ENCODE results near the gene NLK.
"Not testable (repeated sequence)": the region's sequence is repeated elsewhere in the genome, so short reads cannot be mapped to it uniquely, and the experiment has no call there.

The NLK gene

DNA sequence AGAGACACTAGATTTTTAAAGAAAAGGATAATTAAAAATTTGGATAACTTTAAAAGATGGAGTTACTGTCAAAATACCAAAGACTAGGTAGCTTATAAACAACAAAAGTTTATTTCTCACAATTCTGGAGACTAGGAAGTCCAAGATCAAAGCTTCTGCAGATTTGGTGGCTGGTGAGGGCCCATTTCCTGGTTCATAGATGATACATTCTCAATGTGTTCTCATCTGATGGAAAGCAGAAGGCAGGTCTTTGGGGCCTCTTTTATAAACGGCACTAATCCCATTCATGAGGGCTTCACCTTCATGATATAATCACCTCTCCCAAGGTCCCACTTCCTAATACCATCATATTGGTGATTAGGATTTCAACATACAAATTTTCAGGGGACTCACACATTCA is 33.7 kb downstream of the NLK start:
- no peak for DNase-seq

DNA sequence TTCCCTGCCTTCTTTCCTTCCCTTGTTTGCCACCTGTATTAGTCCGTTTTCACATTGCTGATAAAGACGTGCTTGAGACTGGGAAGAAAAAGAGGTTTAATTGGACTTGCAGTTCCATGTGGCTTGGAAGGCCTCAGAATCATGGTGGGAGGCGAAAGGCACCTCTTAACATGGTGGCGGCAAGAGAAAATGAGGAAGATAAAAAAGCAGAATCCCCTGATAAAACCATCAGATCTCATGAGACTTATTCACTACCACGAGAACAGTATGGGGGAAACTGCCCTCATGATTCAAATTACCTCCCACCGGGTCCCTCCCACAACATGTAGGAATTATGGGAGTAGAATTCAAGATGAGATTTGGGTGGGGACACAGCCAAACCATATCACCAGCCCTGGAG is 34.7 kb downstream of the NLK start:
- DNase-seq: not testable (repeated sequence)

DNA sequence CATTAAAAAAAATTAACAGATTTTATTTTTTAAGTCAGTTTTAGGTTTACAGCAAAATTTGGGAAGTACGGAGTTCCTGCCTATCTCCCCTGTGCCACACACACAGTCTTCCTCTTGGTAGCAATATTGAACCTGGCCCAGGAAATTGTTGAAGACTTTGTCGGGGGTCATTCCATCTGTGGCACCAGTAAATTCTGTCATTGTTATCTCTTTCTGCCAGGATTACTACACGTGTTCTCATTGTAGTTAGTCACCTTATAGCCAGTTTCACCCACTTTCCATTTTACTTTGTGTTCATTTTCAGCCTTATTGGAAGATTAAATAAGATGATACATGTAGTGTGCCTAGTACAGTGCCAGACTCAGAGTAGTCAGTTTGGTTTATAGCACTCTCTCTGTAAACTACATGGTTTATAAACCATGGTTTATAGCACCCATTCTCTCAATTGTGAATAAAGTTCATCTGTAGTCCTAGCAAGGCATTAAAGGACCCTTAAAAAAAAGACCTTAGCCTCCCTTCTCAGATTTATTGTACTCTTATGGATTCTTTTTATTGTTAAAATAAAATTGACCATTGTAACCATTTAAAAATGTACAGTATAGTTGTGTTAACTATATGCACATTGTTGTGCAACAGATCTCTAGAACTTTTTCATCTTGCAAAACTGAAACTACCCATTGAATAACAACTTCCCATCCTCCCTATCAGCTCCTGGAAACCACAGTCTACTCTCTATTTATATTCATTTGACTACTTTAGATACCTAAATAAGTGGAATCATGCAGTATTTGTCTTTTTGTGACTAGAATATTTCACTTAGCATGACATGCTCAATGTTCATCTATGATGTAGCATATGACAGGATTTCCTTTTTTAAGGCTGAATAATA is 36.1 kb downstream of the NLK start:
- no peak for DNase-seq

DNA sequence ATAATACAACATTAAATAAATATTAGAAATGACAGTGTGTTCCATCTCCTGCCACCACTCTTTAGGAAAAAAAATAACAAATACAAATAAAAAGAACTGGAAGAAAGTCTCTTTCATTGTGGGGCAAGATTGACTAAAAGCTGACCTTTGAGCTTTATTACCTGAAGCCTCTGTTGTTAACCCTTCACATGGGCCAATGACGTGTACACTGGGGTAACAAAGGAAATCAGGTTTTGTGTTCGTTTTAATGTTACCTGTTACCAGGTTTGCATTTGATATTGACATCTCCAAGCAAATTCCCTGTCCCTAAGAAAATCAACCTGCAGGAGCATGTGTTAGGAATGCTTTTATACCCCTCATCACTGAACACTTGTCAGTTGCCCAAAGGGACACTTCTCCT is 39.0 kb downstream of the NLK start:
- DNase-seq: no peak

DNA sequence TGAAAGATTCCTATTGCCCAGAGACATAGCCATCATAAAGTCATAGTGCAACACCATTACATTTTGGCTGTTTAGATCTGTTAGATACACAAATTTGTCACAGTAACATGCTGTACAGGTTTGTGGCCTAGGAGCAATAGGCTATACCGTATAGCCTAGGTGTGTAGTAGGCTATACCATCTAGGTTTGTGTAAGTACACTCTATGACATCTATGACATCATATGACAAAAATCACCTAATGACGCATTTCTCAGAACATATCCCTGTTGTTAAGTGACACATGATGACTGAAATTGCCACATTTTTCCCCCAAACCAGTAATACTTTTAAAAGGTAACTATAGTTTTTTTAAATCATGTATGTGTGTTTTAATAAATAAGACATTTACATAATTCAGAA is 43.3 kb downstream of the NLK start:
- no peak for DNase-seq

DNA sequence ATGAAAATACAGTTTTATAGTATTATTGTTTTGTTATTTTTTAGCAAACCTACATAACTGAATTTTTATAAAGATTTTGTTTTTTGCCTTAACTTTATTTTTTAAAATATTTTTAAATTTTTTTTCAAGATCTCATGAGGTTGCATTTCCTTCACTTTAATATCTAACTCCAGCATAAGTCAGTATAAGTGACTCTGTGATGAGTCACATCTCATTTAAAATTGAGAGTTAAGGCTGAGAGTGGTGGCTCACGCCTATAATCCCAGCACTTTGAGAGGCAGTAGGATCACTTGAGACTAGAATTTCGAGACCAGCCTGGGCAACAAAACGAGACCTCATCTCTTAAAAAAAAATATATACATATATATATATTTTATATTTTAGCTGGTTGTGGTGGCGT is 44.0 kb downstream of the NLK start:
- no peak for DNase-seq

DNA sequence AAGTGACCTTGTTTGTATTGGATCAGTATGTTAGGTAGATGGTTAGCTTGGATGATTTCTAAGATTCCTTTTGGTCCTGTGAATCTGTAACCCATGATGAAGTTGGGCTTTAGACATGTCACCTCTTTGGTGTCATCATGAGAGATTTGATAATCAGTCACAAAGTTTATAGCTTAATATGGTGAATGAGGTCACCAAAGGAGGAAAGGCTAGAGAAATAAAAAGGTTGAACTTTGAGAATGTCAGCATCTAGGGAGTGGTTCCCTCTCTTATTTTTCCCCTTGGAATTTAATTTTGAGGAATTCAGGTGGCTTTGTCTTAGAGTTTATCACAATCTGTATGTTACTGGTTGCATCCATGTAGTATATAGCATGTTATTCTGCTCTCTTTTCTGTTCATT is 45.3 kb downstream of the NLK start:
- no peak for DNase-seq

DNA sequence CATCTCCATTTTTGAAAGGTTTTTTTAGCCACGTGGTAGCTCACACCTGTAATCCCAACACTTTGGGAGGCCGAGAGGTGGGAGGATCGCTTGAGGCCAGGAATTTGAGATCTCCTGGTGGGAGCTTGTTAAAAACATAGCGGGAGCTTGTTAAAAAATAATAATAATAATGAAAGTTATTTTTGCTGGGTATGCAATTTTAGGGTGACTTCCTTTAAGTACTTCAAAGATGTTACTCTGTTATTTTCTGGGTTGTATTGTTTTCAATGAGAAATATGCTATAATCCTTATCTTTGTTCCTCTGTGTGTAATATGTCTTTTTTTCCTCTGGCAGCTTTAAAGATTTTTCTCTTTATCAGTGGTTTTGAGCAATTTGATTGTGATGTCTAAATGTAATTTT is 48.1 kb downstream of the NLK start:
- DNase-seq: no peak

DNA sequence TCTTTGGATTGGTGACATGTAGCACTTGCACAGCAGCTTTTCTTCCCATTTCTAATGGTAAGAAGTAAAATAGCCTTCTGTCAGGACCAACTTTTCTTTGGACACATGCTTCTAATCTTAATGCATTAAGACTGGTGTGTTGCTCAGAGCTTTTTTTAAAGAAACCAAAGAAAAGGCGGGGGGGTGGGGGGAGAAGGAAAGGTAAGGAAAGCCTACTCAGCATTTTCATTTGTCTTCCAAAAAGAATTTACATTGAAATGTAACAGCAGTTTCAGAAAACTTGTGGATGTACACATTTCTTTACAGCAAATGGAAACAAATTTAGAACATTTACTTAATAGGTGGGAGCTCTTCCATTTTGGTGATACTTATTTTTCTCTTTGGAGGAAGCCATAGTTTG is 49.6 kb downstream of the NLK start:
- DNase-seq: no peak

DNA sequence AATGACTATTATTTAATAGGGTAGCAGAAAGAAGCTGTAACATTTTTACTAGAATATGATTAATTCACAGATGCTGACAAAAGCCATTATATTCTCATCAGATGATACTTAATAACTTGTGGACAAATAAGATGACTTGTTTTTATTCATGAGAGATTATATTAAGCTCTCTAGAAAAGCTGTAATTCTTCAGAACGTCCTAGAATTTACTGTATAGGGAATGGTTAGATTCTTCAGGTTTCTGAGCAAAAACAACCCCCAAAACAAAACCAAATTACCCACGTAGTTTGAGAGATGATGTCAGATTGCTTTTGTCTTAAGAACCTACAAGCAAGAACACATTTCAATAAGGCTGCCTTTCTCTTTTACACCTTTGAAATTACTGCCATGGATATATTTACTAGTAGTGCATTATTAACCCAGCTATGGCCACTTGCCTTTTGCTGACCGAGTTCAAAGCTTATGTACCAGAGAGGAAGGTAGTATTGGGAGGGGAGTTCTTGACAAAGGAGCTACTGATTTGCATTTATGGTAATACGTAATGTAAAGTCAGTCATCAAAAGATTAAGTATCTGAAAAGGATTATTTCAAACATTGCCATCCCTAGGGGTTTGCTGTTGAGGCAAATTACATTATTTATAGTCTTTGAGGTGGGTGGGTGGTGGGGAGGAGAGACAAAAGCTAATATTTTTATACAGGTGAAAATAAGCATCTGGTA is 51.7 kb downstream of the NLK start:
- DNase-seq: no peak

DNA sequence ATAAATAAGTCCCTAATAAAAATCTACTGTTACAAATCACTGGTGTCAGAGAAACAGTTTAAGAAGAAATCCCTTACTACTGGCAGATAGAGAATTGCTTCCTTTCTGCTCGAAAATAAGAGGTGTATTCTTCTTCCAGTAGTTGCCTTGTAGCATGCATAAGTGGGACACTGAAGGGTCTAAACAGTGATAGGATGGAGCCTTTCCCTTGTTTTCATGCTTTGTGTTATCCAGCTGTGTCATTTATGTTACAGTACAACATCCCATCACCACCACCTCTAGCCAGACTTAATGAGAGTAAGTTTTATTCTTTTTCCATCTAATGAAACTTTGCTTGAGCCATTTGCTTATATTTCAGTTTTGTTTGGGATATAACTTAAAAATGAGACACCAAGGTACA is 54.3 kb downstream of the NLK start:
- DNase-seq: no peak

DNA sequence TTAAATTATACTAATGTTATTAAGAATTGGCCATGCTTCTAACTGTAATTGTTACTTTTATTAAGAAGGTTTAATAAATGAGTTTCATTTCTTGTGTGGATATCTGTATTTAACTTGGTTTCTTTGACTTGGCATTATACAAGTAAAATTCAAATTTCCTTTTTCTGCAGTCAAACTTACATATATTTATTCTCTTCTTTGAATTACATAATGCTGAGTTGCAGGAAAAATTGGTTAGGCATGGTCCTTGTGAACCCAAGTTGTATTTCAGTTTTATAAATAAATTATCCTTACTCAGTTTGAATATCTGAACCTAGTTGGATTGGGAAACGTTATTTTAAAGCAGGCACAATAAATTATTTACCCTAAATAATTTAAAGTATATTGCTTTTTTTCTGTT is 54.8 kb downstream of the NLK start:
- DNase-seq: no peak

DNA sequence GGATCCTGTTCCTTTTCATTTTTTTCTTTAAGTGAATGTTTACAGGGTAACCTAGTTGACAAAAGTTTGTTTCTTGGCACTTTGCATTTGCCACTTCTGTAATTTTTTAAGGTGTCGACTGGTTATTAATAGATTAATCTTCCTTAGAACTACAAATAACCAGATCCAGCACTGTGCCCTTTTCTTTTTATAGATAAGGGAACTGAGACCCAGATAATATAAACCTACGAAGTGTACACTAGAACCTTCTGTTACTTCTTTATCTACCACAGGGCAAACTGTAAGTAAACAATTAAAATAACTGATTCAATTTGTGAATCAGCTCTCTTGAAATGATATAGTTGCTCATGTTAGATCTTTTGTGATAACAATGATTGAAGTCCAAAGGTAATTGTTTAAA is 55.4 kb downstream of the NLK start:
- DNase-seq: no peak

DNA sequence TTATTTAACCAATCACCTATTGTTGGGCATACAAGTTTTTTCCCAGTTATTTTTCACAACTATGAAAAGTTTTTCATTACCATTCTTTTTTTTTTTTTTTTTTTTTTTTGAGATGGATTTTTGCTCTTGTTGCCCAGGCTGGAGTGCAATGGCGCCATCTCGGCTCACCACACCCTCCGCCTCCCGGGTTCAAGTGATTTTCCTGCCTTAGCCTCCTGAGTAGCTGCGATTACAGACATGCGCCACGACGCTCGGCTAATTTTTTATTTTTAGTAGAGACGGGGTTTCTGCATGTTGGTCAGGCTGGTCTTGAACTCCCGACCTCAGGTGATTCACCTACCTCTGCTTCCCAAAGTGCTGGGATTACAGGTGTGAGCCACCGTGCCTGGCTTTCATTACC is 56.1 kb downstream of the NLK start:
- DNase-seq: not testable (repeated sequence)

DNA sequence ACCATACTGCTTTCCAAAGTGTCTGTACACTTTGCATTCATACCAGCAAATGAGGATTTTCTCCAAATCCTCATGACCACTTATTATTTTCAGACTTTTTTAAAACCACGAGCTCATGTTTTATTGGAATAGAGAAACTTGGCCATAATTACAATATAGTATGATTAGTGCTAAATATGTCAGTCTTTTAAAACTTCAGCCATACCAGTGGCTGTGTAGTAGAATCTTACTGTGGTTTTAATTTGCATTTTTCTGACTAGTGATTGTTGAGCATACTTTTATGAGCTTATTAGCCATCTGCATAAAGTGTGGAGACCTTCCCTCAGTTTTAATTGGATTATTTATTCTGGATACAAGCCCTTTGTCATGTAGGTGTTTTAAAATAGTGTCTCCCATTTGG is 57.8 kb downstream of the NLK start:
- DNase-seq: no peak

DNA sequence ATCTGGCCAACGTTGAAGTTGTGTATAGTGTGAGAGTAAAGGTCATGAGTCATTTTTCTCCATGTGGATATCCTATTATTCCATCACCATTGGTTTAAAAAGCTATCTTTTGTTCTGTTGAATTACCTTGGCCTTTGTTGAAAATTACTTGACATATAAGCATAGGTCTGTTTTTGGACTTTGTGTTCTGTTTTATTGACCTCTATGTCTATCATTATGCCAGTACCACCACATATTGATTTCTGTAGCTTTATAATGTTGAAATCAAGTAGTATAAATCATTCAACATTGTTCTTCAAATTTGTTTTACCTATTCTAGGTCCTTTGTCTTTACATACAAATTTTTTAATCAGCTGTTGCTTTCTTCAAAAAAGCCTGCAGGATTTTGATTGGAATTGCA is 58.5 kb downstream of the NLK start:
- no peak for DNase-seq

DNA sequence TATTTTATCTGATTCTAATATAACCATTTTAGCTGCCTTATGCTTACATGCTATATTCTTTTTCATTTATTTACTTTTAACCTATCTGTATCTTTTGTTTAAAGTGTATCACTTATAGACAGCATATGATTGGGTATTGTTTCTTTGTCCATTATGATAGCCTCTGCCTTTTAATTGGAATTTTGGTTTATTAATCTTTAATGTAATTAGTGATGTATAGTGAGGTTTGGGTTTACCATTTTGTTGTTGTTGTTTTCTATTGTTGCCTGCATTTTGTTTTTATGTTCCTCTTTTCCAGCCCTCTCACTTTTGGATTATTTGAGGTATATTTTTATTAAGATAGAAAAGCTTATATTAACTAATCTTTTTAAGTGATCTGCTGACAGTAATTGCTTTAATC is 59.4 kb downstream of the NLK start:
- DNase-seq: no peak

DNA sequence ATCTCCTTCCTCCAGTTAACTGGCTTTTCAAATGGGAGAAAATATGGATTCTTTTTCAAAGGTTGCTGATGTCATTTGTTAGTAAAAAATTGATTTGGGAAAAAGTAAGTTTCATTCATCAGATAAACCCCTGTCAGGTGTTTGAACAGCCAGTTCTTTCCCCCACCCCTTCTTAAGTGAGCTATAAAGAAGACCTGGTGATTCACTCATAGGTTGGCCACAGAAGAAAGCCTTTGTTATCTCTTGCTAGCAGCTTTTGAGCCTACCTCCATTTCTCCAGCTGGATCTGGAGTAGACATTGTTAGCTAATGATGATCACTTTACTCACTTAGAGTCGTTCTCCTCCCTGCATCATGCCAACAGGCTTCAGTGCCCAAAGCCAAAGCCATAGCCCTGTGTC is 63.0 kb downstream of the NLK start:
- DNase-seq: no peak

DNA sequence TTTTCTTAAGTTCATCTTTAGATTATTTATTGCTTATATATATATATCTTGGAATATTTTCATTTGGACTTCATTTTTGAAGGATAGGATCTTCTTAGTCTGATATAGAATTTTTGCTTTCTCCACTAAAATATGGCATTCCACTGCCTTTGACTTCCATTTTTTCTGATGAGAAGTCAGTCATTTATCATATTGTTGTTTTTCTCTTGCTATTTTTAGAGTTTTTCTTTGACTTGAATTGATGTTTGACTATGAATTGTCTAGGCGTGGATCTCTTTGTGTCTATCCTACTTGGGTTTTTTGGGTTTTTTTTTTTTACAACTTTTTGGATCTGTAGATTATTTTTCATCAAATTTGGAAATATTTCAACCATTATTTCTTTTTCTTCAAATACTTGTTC is 67.7 kb downstream of the NLK start:
- no peak for DNase-seq

DNA sequence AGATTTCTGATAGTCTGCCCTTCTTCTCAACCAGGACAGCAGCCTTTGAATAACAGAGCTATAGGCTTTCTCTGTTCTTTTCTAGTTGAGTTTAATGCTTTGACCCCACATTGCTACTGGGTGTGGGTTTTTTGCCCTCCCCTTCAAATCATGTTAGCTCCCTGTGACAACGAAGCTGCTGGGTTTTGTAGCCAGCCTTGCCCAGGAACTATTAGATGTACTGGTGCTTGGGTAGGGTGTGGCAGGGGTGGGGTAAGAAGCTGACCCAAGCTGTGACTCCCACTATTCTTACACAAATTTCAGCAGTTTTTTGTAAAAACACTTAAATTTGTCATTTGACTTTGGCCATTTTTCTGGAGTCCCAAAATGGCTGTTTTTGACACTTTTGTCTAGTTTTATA is 69.7 kb downstream of the NLK start:
- no peak for DNase-seq

DNA sequence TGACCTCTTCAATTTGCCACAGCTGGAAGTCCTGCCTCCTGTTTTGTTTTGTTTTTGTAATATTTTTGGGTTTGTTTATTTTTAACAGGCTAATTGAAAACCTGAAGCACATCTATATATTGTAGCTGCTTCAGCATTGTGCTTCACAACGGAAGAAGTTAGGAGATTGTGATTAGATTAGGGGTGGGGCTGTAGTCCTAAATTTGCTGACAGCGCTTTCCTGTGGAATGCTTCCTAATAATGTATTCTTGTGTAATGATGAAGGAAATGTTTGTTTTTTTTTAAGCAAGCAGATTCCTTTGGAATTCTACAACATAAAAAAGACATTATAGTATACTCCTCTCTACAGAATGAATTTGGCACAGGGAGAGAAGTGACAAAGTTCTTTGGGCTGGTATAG is 70.1 kb downstream of the NLK start:
- no peak for DNase-seq

DNA sequence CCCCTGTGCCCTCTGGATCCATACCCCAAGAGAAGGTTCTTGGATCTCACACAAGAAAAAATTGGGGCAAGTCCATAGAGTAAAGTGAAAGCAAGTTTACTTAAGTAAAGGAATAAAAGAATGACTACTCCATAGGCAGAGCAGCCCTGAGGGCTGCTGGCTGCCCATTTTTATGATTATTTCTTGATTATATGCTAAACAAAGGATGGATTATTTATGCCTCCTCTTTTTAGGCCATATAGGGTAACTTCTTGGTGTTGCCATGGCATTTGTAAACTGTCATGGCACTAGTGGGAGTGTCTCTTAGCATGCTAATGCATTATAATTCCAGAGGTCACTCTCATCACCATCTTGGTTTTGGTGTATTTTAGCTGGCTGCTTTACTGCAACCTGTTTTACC is 70.8 kb downstream of the NLK start:
- no peak for DNase-seq

DNA sequence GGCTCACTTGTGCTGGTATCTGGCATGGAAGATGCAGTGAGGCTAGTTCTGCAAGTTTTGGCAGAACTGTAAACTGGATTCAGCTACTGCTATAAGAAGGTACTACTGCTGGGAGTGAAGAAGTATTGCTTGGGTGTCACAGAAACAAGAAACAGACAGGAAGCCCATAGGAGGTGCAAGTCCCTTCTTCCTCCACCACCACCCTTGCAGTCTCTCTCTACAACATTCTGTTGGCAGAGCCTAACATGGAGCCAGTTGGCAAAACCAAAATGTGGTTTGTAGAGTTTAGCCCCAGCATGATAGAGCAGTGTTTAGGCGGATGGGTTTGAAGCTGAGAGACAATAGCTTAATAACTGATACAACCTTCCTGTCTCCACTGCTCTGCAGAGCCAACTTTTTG is 72.6 kb downstream of the NLK start:
- no peak for DNase-seq

DNA sequence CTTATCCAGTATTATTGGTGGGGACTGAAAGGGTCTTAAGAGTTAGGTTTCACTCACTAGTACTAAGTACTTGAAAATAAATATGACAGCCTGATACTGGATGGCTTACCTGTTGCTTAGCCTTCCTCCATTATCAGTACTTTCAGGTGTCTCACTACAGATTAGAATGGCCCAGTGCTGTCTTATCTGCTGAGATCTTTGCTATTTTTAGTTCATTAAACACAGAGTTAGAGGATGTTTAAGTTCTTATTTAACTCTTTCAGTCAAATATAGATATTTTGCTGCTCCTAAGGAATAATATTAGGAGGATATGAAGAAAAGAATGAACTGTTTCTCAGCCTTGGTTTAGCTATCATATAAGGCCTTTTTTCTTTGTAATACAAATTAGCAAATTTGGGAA is 74.8 kb downstream of the NLK start:
- no peak for DNase-seq

DNA sequence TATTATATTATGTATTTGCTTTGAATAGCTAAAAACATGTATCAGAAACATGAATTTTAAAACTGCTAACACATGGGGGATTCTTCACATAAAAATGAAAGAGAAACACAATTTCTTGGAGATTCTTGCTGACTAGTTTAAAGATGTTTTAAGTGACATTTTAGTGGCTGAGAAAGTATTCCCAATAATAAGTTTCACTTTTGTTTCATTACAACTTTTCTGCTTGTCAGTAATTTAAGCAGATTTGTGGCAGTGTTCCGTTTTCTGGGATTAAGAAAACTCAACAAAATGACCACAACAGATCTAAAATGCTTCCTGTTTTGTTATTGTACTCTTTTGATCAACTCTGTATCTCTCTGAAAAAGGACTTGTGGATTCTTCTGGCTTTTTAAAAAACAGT is 75.9 kb downstream of the NLK start:
- peak; percentile 8 for DNase-seq

All from CD4-positive, alpha-beta T cell treated with Interleukin-10 for 1 hour (primary cell).